Stimulated activated CD4-positive, alpha-beta T cell treated with anti-CD3 and anti-CD28 coated beads, Interleukin-15, amount 100 ng/mL, for 48 hours (primary cell): ENCODE results near the gene CIBAR2.

Experiments used
- DNase-seq, 2 donors: peaks; one replicate each; pipeline ENCODE4 v3.0.0-alpha.2; 2020; ENCODE audit warnings: low read depth in 2 of 2

The CIBAR2 gene

DNA sequence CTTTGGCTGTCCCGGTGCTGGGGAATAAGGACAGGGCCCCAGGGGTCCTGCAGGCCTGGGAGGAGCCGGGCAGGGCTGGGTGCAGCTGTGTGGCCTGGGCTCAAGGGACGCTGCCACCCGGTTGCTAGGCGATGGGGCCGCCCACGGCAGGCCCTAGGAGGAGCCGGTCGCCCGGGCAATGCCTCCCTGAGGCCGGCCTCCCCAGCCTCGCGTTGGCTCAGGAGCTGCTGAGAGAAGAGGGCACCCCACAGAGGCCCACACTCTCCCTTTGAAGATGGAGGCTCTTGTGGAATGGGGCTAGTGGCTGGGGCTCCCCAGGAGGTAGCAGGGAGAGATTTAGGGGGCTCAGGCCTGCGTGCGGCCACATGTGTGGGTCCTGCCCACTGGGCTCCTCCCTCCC, at the start of gene CIBAR2:
TSS of gene CIBAR2 (minus strand) at position 109 of the 400 bp plus-strand sequence. CDS start 120 bp downstream, outside the sequence.
- DNase-seq = no peak

GRCh38 chr16:85159179-85159980, 47.1 kb upstream of the CIBAR2 start:
- DNase-seq = no peak

GRCh38 chr16:85158743-85159178, 46.5 kb upstream of the CIBAR2 start:
- DNase-seq = no peak

DNA sequence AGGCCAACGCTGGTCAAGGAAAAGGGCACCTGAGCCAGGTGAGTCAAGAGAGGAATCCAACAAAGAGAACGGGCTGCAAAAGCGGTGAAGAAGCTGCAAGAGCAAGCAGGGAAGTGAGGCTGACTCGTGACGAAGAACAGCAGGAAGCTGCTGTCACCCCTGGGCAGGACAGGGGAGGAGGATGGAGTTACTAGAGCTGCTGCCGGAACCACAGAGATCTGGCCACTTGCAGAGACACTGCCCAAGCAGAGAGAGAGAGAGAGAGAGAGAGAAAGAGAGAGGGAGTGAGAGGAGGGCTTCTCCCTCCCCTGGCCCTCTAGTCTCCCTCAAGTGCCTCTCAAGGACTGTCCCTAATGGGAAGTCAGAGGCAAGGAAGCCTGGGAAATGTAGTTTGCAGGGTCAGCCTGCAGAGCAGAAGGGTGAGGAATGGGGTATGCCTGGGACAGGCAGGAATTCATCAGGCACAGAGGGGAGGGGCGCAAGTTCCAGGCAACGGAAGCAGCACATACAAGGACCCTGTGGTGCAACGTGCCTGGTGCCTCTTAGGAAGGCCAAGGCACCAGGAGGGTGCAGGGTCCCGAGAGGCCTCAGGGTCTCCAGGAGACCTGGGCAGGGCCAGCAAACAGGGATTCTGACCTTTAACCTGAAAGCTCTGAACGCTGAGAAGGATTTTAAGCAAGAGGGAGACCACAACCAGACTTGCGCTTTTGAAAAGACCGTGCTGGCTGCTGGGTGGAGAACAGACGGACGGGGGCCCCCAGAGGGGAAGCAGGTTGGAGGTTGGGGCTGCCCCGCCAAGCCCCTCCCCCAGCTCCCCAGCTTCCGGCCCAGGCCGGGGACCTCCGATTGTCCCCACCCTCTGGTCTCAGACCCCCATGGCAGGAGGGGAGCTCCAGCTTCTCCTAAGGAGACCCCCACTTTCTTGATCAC, 45.8 kb upstream of the CIBAR2 start:
- DNase-seq = no peak

DNA sequence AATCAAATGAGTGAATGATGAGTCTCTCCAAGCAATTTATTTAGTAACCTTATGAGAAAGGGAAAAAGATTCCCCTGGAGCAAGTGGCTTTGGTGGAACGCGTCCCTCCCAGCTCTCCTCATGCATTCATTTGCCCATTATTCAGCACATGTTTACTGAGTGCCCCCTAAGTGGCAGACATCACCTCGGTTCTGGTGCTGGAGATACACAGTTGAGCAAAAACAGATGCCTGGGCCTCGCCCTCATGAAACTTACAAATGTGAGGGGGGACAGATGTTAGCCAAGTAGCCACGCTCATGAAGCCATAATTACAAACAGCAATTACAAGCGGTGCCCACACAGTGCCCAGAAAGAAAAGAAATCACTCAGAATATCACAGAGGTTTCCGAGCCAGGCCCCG, 45.1 kb upstream of the CIBAR2 start:
- DNase-seq = no peak

GRCh38 chr16:85156869-85157268, 44.6 kb upstream of the CIBAR2 start:
- no peak for DNase-seq

DNA sequence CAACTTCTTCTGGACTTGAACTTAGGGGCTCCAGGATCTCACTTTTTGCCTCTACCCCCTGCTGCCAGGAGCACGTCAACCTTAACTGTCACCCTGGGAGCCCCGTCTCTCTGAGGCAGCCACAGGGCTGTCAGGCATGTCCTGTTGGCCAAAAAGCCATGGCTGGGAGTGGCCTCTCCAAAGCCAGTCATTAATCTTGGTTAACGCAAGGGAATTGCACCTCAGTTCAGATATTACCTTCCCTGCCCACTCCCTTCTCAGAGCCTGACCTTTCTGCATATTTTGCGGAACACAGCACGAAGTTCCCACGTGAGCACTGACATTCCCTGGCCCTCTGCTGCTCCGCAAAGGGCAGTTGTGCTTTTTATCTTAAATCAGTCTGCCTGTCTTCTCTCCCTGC, 44.2 kb upstream of the CIBAR2 start:
- DNase-seq = no peak

GRCh38 chr16:85153656-85154091, 41.4 kb upstream of the CIBAR2 start:
- DNase-seq = no peak

- no peak for DNase-seq
These were observed 40.8 kb upstream of the CIBAR2 start for GRCh38 chr16:85153046-85153445.

DNA sequence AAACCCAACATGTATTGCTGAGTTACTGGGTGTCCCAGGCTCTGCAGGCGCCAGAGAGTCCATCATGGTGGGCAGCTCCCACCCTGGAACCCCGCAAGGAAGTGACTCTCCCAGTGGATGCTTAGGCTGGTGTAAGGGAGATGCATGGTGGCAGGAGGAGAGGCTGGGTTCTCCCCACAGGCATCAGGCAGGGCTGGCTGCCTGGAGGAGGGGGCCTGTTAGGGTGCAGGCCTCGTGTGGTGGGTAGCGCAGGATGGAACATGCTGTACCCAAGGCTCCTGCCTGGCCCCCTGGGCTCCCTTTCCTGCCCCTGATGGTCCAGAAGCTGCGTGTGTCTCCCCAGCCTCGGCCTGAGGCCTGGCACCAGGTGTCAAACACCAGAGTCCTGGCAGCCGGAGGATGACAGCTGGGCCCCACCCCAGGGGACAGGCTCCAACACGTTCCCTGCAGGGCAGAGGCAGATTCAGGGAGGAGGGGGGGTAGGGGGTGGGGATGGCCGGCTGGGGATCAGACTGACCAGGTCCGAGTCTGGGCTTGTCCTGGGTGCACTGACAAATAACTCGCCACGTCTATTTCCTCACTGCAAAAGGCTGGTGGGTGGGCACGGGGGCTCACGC, 40.2 kb upstream of the CIBAR2 start:
- no peak for DNase-seq

- no peak for DNase-seq
These were observed 39.5 kb upstream of the CIBAR2 start for GRCh38 chr16:85151603-85152413.

DNA sequence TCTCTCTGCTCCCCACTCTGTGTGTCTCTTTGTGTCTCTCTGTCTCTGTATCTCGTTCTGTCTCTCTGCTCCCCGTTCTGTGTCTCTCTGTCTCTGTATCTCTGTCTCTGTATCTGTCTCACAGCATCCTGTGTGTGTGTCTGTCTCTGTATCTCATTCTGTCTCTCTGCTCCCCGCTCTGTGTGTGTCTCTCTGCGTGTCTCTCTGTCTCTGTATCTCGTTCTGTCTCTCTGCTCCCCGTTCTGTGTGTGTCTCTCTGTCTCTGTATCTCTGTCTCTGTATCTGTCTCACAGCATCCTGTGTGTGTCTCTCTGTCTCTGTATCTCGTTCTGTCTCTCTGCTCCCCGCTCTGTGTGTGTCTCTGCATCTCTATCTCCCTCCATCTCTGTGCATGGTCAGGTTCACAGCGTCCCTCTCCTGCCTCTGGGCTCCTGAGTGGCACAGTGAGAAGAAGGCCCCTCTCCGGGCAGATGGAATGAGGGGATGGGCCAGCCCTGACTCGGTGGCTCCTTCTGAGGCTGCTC, 38.9 kb upstream of the CIBAR2 start:
- no peak for DNase-seq

- DNase-seq = no peak
These were observed 38.2 kb upstream of the CIBAR2 start for GRCh38 chr16:85150331-85150940.

- DNase-seq = no peak
These were observed 37.5 kb upstream of the CIBAR2 start for GRCh38 chr16:85149776-85150175.

DNA sequence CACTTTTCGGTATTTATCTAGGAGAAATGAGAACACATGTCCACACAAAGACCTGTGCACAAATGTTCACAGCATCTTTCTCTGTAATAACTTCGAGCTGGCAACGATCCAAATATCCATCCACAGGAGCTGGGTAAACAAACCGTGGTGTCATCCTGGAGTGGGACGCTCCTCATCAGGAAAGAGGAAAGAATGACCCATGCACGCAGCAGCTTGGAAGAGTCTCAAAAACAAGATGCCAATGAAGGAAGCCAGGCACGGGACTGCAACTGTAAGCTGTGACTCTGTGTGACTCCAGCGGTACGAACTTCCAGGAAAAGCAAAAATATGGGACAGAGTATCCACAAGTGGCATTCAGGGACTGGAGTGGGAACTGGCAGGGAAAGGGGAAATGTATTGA, 36.7 kb upstream of the CIBAR2 start:
- DNase-seq = no peak

GRCh38 chr16:85146922-85147651, 34.8 kb upstream of the CIBAR2 start:
- no peak for DNase-seq

DNA sequence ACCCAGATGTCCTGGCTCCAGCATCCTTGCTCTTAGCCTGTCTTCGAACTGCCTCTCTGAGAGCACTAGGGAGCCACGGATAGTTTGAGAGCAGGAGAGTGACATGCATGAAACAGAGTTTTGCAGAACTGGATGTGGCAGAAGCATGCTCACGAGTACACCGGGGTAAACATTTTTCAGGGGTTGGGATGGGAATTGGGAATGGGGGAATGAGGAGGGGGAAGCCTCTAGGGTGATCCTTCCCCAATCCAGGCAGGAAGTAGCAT, 34.2 kb upstream of the CIBAR2 start:
- DNase-seq = no peak

GRCh38 chr16:85145734-85146531, 33.7 kb upstream of the CIBAR2 start:
- DNase-seq = no peak

DNA sequence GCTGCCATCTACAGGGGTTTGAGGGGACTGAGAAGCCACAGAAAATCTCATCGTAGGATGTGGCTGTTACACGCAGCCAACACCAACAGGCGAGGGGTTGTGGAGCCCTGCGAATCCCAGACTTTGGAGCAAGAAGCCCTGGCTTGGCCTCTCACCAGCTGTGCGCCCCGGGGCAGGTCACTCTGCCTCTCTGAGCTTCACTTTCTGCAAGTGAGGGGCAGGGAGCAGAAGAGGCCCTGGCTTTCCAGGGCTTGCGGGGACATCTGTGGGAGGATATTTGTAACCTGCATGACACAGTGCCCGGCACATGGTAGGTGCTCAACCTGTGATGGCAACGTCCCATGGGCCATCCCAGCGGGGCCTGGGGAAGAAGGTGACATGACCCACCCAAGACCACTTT, 32.9 kb upstream of the CIBAR2 start:
- no peak for DNase-seq
